ENCODE data around the gene SLC6A17. TPM values are rescaled to one million over a fixed set of nuclear protein-coding genes. Genes with fewer than 3 reads are reported as not detected.

SLC6A17 gene
- total and polyA plus RNA-seq, 9 of the 15 experiments (the other 6 are each of a cell fraction or from before 2014, with no cell fraction given): not detected

DNA sequence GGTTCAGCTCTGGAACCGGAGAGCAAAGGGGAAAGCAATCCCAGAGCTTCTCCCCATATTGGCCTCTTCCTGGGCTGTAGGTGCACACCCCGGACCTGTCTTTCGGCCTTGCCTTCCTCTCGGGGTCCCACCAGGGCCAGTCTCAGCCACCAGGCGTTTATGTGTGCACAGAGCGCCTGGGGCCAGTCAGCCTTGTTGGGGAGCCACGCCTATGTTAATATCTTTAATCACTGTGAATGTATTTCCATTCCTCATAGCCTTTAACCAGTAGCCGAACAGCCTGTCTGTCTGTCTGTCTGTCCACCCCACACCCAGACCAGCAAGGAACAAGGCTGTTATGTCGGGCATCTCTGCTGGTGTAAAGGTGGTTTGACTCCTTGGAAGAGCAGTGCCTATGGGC is 78.6 kb downstream of the SLC6A17 start:
- Histone ChIP-seq H3K36me3 (ENCODE audit: control insufficient read depth, insufficient read depth, low read length) (no peaks in the 10 kb centered on the region), H3K4me2 (ENCODE audit: insufficient read depth, low read length) (no peak overlapping the region), H3K4me1 (replicated peaks in 1 of 2; ENCODE audit: control insufficient read depth in 2 of 2, insufficient read depth in 2 of 2, low read length in 2 of 2) (peaks cover 0 to 3% of the 10 kb centered on the region in 2 experiments; a peak in 1 of 5 replicates), H3K79me2 (ENCODE audit: control insufficient read depth, insufficient read depth, low read length) (no peaks in the 10 kb centered on the region), H4K20me1 (replicated peaks; ENCODE audit: control insufficient read depth, insufficient read depth, low read length) (peaks cover 42% of the 10 kb centered on the region), H3K4me3 (no peak overlapping the region), H3K27me3 (ENCODE audit: control insufficient read depth in 2 of 2, insufficient read depth in 2 of 2, low read length in 2 of 2) (peaks cover 36 to 95% of the 10 kb centered on the region in 2 experiments; a peak in 4 of 5 replicates), H2AFZ (ENCODE audit: low read depth, low read length) (no peak overlapping the region), H3K9me1 (ENCODE audit: control insufficient read depth, insufficient read depth, low read length) (no peaks in the 10 kb centered on the region), H3K9ac (ENCODE audit: insufficient read depth in 1 of 2, low read depth in 2 of 2, low read length in 2 of 2) (no peak overlapping the region), H3K27ac (ENCODE audit: extremely low read depth, low read depth, low read length) (no peak overlapping the region), H3K9me3 (replicated peaks; ENCODE audit: control insufficient read depth, insufficient read depth, low read depth, low read length) (no peaks in the 10 kb centered on the region)
- in situ Hi-C loops (cut with MboI): no loop called here
- ChIA-PET POLR2A (interaction anchor here (0.5 to 1.5 kb wide), 4 partner anchors 8 to 118 kb away, joined by 3 to 4 read pairs (median 3); no protein-coding TSS in a partner anchor), CTCF (ENCODE audit: low intra/inter-chr PET ratio) (no interaction called here)
- no peak for FAIRE-seq
- BruUV-seq (replicated peaks): no TSS peak
- intact Hi-C loops (cut with micrococcal nuclease): no loop called here
- DNase-seq (ENCODE audit: extremely low read depth in 1 of 4, low spot score in 3 of 4): no peak
- WGBS (ENCODE audit: insufficient coverage, low coverage, missing lambda C conversion rate): under 1% methylated on average over 9 of the region's 9 CpGs
- ATAC-seq: no peak
- TF ChIP-seq, protein P1, sequence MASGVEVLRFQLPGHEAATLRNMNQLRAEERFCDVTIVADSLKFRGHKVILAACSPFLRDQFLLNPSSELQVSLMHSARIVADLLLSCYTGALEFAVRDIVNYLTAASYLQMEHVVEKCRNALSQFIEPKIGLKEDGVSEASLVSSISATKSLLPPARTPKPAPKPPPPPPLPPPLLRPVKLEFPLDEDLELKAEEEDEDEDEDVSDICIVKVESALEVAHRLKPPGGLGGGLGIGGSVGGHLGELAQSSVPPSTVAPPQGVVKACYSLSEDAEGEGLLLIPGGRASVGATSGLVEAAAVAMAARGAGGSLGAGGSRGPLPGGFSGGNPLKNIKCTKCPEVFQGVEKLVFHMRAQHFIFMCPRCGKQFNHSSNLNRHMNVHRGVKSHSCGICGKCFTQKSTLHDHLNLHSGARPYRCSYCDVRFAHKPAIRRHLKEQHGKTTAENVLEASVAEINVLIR (CRISPR knock-in tag; IDR thresholded peaks at IDR 0.05): no peak
- TF ChIP-seq, protein P2, sequence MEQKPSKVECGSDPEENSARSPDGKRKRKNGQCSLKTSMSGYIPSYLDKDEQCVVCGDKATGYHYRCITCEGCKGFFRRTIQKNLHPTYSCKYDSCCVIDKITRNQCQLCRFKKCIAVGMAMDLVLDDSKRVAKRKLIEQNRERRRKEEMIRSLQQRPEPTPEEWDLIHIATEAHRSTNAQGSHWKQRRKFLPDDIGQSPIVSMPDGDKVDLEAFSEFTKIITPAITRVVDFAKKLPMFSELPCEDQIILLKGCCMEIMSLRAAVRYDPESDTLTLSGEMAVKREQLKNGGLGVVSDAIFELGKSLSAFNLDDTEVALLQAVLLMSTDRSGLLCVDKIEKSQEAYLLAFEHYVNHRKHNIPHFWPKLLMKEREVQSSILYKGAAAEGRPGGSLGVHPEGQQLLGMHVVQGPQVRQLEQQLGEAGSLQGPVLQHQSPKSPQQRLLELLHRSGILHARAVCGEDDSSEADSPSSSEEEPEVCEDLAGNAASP (IDR thresholded peaks at IDR 0.05): no peak
- no peak for TF ChIP-seq PHB (CRISPR knock-in tag; IDR thresholded peaks at IDR 0.05)
- TF ChIP-seq, protein P3, sequence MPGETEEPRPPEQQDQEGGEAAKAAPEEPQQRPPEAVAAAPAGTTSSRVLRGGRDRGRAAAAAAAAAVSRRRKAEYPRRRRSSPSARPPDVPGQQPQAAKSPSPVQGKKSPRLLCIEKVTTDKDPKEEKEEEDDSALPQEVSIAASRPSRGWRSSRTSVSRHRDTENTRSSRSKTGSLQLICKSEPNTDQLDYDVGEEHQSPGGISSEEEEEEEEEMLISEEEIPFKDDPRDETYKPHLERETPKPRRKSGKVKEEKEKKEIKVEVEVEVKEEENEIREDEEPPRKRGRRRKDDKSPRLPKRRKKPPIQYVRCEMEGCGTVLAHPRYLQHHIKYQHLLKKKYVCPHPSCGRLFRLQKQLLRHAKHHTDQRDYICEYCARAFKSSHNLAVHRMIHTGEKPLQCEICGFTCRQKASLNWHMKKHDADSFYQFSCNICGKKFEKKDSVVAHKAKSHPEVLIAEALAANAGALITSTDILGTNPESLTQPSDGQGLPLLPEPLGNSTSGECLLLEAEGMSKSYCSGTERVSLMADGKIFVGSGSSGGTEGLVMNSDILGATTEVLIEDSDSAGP (CRISPR knock-in tag; IDR thresholded peaks at IDR 0.05): no peak
- no peak for TF ChIP-seq ZKSCAN1 (IDR thresholded peaks at IDR 0.05; ENCODE audit: low read depth, low read length)
- TF ChIP-seq NUFIP1 (IDR thresholded peaks at IDR 0.05; ENCODE audit: partially characterized antibody): no peak
- no peak for TF ChIP-seq SLC30A9 (CRISPR knock-in tag; IDR thresholded peaks at IDR 0.05)
- TF ChIP-seq SMAD1 (IDR thresholded peaks at IDR 0.05; ENCODE audit: low read depth, low read length, partially characterized antibody): no peak
- TF ChIP-seq TGIF2 (CRISPR knock-in tag; IDR thresholded peaks at IDR 0.05): no peak
- TF ChIP-seq, protein P4, sequence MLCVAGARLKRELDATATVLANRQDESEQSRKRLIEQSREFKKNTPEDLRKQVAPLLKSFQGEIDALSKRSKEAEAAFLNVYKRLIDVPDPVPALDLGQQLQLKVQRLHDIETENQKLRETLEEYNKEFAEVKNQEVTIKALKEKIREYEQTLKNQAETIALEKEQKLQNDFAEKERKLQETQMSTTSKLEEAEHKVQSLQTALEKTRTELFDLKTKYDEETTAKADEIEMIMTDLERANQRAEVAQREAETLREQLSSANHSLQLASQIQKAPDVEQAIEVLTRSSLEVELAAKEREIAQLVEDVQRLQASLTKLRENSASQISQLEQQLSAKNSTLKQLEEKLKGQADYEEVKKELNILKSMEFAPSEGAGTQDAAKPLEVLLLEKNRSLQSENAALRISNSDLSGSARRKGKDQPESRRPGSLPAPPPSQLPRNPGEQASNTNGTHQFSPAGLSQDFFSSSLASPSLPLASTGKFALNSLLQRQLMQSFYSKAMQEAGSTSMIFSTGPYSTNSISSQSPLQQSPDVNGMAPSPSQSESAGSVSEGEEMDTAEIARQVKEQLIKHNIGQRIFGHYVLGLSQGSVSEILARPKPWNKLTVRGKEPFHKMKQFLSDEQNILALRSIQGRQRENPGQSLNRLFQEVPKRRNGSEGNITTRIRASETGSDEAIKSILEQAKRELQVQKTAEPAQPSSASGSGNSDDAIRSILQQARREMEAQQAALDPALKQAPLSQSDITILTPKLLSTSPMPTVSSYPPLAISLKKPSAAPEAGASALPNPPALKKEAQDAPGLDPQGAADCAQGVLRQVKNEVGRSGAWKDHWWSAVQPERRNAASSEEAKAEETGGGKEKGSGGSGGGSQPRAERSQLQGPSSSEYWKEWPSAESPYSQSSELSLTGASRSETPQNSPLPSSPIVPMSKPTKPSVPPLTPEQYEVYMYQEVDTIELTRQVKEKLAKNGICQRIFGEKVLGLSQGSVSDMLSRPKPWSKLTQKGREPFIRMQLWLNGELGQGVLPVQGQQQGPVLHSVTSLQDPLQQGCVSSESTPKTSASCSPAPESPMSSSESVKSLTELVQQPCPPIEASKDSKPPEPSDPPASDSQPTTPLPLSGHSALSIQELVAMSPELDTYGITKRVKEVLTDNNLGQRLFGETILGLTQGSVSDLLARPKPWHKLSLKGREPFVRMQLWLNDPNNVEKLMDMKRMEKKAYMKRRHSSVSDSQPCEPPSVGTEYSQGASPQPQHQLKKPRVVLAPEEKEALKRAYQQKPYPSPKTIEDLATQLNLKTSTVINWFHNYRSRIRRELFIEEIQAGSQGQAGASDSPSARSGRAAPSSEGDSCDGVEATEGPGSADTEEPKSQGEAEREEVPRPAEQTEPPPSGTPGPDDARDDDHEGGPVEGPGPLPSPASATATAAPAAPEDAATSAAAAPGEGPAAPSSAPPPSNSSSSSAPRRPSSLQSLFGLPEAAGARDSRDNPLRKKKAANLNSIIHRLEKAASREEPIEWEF (CRISPR knock-in tag; IDR thresholded peaks at IDR 0.05): no peak
- no peak for TF ChIP-seq POLR2G (IDR thresholded peaks at IDR 0.05; ENCODE audit: low read depth, low read length)
- TF ChIP-seq, protein P5, sequence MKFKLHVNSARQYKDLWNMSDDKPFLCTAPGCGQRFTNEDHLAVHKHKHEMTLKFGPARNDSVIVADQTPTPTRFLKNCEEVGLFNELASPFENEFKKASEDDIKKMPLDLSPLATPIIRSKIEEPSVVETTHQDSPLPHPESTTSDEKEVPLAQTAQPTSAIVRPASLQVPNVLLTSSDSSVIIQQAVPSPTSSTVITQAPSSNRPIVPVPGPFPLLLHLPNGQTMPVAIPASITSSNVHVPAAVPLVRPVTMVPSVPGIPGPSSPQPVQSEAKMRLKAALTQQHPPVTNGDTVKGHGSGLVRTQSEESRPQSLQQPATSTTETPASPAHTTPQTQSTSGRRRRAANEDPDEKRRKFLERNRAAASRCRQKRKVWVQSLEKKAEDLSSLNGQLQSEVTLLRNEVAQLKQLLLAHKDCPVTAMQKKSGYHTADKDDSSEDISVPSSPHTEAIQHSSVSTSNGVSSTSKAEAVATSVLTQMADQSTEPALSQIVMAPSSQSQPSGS (CRISPR knock-in tag; IDR thresholded peaks at IDR 0.05): no peak

Measured in K562 (cell line).